ENCODE measurements around the gene MAPK10. TPM values are rescaled to one million over a fixed set of nuclear protein-coding genes. Genes with fewer than 3 reads are reported as not detected.
"Not testable (repeated sequence)": the region's sequence is repeated elsewhere in the genome, so short reads cannot be mapped to it uniquely, and the experiment has no call there.

MAPK10 gene
- total RNA-seq, 1 experiment from 2014 or later = 5.2 TPM

DNA sequence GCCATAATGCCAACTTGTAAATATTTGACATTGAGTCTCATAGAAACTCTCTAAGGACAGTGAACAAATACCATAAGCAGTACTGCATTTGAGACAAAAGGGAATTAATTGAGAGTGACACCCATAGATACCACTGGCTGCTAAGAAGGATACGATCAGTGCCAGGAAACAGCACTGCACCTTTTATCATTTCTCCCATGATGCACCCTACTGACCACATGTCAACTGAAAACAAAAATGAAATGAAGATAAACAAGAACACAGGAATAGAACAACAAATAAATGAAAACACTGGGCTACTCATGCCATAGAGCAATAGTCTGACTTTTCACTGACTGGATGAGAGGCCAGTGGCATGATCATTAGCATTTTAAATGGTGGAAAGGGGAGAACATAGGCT is 270.8 kb downstream of the MAPK10 start:
- H3K9me3 Mint-ChIP-seq = peaks cover 17% of the 10 kb centered on the region
- ChIA-PET POLR2A (no interaction called here), CTCF (no interaction called here)
- TF ChIP-seq, protein P1, sequence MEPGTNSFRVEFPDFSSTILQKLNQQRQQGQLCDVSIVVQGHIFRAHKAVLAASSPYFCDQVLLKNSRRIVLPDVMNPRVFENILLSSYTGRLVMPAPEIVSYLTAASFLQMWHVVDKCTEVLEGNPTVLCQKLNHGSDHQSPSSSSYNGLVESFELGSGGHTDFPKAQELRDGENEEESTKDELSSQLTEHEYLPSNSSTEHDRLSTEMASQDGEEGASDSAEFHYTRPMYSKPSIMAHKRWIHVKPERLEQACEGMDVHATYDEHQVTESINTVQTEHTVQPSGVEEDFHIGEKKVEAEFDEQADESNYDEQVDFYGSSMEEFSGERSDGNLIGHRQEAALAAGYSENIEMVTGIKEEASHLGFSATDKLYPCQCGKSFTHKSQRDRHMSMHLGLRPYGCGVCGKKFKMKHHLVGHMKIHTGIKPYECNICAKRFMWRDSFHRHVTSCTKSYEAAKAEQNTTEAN (CRISPR knock-in tag; IDR thresholded peaks at IDR 0.05) = no peak
- no peak for TF ChIP-seq SMAD4 (CRISPR knock-in tag; IDR thresholded peaks at IDR 0.05)
- TF ChIP-seq, protein P2, sequence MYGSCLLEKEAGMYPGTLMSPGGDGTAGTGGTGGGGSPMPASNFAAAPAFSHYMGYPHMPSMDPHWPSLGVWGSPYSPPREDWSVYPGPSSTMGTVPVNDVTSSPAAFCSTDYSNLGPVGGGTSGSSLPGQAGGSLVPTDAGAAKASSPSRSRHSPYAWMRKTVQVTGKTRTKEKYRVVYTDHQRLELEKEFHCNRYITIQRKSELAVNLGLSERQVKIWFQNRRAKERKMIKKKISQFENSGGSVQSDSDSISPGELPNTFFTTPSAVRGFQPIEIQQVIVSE (CRISPR knock-in tag; IDR thresholded peaks at IDR 0.05; ENCODE audit: borderline replicate concordance) = no peak
- TF ChIP-seq, protein P3, sequence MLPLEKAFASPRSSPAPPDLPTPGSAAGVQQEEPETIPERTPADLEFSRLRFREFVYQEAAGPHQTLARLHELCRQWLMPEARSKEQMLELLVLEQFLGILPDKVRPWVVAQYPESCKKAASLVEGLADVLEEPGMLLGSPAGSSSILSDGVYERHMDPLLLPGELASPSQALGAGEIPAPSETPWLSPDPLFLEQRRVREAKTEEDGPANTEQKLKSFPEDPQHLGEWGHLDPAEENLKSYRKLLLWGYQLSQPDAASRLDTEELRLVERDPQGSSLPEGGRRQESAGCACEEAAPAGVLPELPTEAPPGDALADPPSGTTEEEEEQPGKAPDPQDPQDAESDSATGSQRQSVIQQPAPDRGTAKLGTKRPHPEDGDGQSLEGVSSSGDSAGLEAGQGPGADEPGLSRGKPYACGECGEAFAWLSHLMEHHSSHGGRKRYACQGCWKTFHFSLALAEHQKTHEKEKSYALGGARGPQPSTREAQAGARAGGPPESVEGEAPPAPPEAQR (CRISPR knock-in tag; IDR thresholded peaks at IDR 0.05) = no peak
- peaks cover 12% of the 10 kb centered on the region for H3K4me1 Mint-ChIP-seq
- DNase-seq (ENCODE audit: low spot score) (no peak), ATAC-seq (no peak)
- H3K4me3 Mint-ChIP-seq = no peak overlapping the region
- no peaks in the 10 kb centered on the region for H3K27me3 Mint-ChIP-seq (ENCODE audit: low read depth)
- H3K27ac Mint-ChIP-seq = no peak overlapping the region
- peaks cover 2% of the 10 kb centered on the region for H3K36me3 Mint-ChIP-seq

DNA sequence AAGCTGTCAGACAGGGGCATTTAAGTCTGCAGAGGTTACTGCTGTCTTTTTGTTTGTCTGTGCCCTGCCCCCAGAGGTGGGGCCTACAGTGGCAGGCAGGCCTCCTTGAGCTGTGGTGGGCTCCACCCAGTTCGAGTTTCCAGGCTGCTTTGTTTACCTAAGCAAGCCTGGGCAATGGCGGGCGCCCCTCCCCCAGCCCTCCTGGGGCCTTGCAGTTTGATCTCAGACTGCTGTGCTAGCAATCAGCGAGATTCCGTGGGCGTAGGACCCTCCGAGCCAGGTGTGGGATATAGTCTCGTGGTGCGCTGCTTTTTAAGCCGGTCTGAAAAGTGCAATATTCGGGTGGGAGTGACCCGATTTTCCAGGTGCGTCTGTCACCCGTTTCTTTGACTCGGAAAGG is 284.1 kb downstream of the MAPK10 start:
- H3K4me1 Mint-ChIP-seq = peaks cover 13% of the 10 kb centered on the region
- ATAC-seq; H3K9me3 Mint-ChIP-seq; H3K27me3 Mint-ChIP-seq (ENCODE audit: low read depth); H3K4me3 Mint-ChIP-seq; H3K27ac Mint-ChIP-seq; POLR2A ChIA-PET; H3K36me3 Mint-ChIP-seq; CTCF ChIA-PET: not testable (repeated sequence)
- DNase-seq (ENCODE audit: low spot score) = peak; percentile 88
- TF ChIP-seq, protein P4, sequence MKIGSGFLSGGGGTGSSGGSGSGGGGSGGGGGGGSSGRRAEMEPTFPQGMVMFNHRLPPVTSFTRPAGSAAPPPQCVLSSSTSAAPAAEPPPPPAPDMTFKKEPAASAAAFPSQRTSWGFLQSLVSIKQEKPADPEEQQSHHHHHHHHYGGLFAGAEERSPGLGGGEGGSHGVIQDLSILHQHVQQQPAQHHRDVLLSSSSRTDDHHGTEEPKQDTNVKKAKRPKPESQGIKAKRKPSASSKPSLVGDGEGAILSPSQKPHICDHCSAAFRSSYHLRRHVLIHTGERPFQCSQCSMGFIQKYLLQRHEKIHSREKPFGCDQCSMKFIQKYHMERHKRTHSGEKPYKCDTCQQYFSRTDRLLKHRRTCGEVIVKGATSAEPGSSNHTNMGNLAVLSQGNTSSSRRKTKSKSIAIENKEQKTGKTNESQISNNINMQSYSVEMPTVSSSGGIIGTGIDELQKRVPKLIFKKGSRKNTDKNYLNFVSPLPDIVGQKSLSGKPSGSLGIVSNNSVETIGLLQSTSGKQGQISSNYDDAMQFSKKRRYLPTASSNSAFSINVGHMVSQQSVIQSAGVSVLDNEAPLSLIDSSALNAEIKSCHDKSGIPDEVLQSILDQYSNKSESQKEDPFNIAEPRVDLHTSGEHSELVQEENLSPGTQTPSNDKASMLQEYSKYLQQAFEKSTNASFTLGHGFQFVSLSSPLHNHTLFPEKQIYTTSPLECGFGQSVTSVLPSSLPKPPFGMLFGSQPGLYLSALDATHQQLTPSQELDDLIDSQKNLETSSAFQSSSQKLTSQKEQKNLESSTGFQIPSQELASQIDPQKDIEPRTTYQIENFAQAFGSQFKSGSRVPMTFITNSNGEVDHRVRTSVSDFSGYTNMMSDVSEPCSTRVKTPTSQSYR (CRISPR knock-in tag; IDR thresholded peaks at IDR 0.05) = peak; percentile 23; the same call in 1 of the 2 replicates
- TF ChIP-seq, protein P5, sequence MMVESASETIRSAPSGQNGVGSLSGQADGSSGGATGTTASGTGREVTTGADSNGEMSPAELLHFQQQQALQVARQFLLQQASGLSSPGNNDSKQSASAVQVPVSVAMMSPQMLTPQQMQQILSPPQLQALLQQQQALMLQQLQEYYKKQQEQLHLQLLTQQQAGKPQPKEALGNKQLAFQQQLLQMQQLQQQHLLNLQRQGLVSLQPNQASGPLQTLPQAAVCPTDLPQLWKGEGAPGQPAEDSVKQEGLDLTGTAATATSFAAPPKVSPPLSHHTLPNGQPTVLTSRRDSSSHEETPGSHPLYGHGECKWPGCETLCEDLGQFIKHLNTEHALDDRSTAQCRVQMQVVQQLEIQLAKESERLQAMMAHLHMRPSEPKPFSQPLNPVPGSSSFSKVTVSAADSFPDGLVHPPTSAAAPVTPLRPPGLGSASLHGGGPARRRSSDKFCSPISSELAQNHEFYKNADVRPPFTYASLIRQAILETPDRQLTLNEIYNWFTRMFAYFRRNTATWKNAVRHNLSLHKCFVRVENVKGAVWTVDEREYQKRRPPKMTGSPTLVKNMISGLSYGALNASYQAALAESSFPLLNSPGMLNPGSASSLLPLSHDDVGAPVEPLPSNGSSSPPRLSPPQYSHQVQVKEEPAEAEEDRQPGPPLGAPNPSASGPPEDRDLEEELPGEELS (CRISPR knock-in tag; IDR thresholded peaks at IDR 0.05) = peak; percentile 31; the same call in 1 of the 2 replicates
- 0 out of 2 replicates have a peak, but pooled peaks have one; percentile 41 for TF ChIP-seq FOXK1 (CRISPR knock-in tag; IDR thresholded peaks at IDR 0.05)

DNA sequence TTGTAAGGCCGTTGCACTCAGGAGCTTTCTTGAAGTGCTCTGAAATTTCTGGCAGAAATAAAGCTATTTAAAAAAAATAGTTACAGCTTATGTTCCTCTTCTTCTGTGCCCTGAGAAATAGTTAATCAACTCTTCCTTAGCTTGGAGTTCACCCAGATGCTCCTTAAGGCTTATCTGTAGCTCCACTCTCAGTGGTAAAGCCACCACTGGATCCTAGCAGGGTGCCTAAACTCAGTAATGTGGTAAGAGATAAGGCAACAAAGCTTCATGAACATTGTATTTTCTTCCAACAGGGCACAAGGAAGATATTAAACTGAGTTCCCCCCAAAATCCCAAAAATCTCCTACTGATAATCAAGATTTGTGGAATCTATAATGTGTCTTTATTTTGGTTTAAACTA is 299.5 kb downstream of the MAPK10 start:
- DNase-seq (ENCODE audit: low spot score) (no peak), ATAC-seq (no peak)
- Mint-ChIP-seq H3K4me1 (no peaks in the 10 kb centered on the region), H3K27me3 (ENCODE audit: low read depth) (no peaks in the 10 kb centered on the region), H3K27ac (no peak overlapping the region), H3K36me3 (no peaks in the 10 kb centered on the region), H3K9me3 (no peaks in the 10 kb centered on the region), H3K4me3 (no peak overlapping the region)
- TF ChIP-seq, protein P6, sequence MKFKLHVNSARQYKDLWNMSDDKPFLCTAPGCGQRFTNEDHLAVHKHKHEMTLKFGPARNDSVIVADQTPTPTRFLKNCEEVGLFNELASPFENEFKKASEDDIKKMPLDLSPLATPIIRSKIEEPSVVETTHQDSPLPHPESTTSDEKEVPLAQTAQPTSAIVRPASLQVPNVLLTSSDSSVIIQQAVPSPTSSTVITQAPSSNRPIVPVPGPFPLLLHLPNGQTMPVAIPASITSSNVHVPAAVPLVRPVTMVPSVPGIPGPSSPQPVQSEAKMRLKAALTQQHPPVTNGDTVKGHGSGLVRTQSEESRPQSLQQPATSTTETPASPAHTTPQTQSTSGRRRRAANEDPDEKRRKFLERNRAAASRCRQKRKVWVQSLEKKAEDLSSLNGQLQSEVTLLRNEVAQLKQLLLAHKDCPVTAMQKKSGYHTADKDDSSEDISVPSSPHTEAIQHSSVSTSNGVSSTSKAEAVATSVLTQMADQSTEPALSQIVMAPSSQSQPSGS (CRISPR knock-in tag; IDR thresholded peaks at IDR 0.05; ENCODE audit: borderline replicate concordance, low read depth) = no peak
- ChIA-PET CTCF (no interaction called here), POLR2A (no interaction called here)

DNA sequence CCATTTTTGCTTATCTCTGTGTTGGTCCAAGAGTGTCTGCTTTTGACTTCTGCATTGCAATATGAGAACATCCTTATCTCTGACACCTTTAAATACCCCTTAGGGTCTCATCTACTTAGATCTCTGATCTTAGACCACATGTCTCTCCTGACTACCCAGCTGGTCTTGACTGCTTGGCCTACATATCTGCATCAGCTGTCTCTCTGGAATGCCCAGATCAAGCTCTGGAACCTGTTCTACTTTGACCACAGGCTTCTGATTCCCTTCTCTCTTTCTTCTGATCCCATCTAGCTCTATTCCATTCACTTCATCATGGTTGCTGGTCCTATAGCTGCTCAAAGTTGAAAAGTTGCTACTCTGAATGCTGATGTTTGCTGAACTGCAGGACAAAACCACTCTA is 301.2 kb downstream of the MAPK10 start:
- Mint-ChIP-seq H3K36me3 (no peaks in the 10 kb centered on the region), H3K27me3 (ENCODE audit: low read depth) (no peaks in the 10 kb centered on the region), H3K9me3 (no peaks in the 10 kb centered on the region), H3K27ac (no peak overlapping the region), H3K4me3 (no peak overlapping the region), H3K4me1 (no peaks in the 10 kb centered on the region)
- CTCF ChIA-PET = interaction anchor here (1.4 kb wide), 1 partner anchor 262 kb away, joined by 6 read pairs; no protein-coding TSS in a partner anchor
- POLR2A ChIA-PET = no interaction called here
- DNase-seq (ENCODE audit: low spot score) (no peak), ATAC-seq (no peak)
- TF ChIP-seq, protein P7, sequence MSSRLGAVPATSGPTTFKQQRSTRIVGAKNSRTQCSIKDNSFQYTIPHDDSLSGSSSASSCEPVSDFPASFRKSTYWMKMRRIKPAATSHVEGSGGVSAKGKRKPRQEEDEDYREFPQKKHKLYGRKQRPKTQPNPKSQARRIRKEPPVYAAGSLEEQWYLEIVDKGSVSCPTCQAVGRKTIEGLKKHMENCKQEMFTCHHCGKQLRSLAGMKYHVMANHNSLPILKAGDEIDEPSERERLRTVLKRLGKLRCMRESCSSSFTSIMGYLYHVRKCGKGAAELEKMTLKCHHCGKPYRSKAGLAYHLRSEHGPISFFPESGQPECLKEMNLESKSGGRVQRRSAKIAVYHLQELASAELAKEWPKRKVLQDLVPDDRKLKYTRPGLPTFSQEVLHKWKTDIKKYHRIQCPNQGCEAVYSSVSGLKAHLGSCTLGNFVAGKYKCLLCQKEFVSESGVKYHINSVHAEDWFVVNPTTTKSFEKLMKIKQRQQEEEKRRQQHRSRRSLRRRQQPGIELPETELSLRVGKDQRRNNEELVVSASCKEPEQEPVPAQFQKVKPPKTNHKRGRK (CRISPR knock-in tag; IDR thresholded peaks at IDR 0.05; ENCODE audit: borderline replicate concordance) = no peak
- TF ChIP-seq, protein P8, sequence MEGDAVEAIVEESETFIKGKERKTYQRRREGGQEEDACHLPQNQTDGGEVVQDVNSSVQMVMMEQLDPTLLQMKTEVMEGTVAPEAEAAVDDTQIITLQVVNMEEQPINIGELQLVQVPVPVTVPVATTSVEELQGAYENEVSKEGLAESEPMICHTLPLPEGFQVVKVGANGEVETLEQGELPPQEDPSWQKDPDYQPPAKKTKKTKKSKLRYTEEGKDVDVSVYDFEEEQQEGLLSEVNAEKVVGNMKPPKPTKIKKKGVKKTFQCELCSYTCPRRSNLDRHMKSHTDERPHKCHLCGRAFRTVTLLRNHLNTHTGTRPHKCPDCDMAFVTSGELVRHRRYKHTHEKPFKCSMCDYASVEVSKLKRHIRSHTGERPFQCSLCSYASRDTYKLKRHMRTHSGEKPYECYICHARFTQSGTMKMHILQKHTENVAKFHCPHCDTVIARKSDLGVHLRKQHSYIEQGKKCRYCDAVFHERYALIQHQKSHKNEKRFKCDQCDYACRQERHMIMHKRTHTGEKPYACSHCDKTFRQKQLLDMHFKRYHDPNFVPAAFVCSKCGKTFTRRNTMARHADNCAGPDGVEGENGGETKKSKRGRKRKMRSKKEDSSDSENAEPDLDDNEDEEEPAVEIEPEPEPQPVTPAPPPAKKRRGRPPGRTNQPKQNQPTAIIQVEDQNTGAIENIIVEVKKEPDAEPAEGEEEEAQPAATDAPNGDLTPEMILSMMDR (IDR thresholded peaks at IDR 0.05) = no peak
- no peak for TF ChIP-seq ZNF671 (CRISPR knock-in tag; IDR thresholded peaks at IDR 0.05)
- TF ChIP-seq, protein P9, sequence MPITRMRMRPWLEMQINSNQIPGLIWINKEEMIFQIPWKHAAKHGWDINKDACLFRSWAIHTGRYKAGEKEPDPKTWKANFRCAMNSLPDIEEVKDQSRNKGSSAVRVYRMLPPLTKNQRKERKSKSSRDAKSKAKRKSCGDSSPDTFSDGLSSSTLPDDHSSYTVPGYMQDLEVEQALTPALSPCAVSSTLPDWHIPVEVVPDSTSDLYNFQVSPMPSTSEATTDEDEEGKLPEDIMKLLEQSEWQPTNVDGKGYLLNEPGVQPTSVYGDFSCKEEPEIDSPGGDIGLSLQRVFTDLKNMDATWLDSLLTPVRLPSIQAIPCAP (CRISPR knock-in tag; IDR thresholded peaks at IDR 0.05) = no peak

All from WTC11 (cell line).